ENCODE results near the gene RPL36AL. TPM values are rescaled to one million over a fixed set of nuclear protein-coding genes. Genes with fewer than 3 reads are reported as not detected.
"Not testable (repeated sequence)": the region's sequence is repeated elsewhere in the genome, so short reads cannot be mapped to it uniquely, and the experiment has no call there.

RPL36AL gene
- total RNA-seq, result 100 to 1,000 TPM; 117 to 158 TPM
- polyA plus RNA-seq, result 100 to 1,000 TPM; 343 to 729 TPM
- long read RNA-seq, donor 1, transcript RPL36AL-201 (2 exons, 746 nt), result major isoform, 139 of 139 reads
- long read RNA-seq, donor 1, partial matches to known transcripts, result 0 of 139 reads
- long read RNA-seq, donor 1, other reads (novel, unspliced or antisense), result 0 of 139 reads
- long read RNA-seq, donor 2, transcript RPL36AL-201 (2 exons, 746 nt), result major isoform, 74 of 92 reads
- long read RNA-seq, donor 2, partial matches to known transcripts, result 18 of 92 reads
- long read RNA-seq, donor 2, other reads (novel, unspliced or antisense), result 0 of 92 reads
- long read RNA-seq, donor 3, transcript RPL36AL-201 (2 exons, 746 nt), result major isoform, 126 of 146 reads
- long read RNA-seq, donor 3, partial matches to known transcripts, result 20 of 146 reads
- long read RNA-seq, donor 3, other reads (novel, unspliced or antisense), result 0 of 146 reads
- long read RNA-seq, donor 4, transcript RPL36AL-201 (2 exons, 746 nt), result major isoform, 91 of 131 reads
- long read RNA-seq, donor 4, partial matches to known transcripts, result 40 of 131 reads
- long read RNA-seq, donor 4, other reads (novel, unspliced or antisense), result 0 of 131 reads
- long read RNA-seq, donor 5, transcript RPL36AL-201 (2 exons, 746 nt), result major isoform, 227 of 227 reads
- long read RNA-seq, donor 5, partial matches to known transcripts, result 0 of 227 reads
- long read RNA-seq, donor 5, other reads (novel, unspliced or antisense), result 0 of 227 reads

DNA sequence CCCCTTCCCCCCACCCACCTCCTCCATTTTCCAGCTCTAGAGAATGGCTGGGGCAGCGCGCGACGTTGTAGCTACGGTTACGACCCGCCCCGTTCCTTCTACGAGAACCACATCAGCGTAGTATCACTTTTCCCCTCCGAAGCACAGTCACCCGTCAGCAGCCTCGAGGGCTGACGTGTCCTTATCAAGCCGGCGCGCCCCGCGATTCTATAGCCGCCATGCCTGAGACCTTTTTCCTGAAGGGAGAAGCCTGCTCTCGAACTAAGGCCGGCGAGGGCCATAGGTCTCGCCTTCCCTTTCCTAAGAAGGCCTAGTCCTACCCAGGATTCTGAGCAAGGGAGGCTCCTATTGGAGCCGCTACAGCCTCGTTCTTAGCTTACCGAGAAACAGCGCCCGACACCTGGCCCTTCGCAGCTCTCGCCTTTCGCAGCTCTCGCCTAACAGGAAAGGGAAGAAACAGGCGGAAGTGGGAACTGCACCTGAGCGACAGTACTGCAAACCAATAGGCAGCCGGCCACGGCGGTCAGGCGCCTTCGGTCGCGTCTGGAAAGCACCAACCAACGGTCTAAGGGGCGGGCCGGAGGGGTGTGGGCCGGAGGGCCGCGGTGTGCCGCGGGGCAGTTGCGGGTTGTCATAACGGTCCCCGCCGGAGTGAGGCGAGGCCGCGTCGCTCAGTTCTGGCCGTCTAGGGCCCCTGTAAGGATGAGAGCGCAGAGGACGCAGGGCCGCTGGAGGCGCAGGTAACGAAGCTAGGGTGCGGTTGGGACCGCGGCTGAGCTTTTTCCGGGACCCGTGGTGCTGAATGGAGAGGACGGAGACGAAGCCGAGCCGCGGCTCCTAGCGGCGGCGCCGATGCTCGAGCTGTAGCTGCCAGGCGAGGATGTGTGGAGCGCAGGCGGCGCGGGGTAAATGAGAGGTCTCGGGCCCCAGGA is at the start of gene RPL36AL, which contains the start of gene MGAT2:
TSS of gene RPL36AL (minus strand) at position 445 of the 932 bp plus-strand sequence. CDS start 1,522 bp downstream, outside the sequence.
TSS of gene MGAT2 (plus strand) at position 618 of the 932 bp plus-strand sequence. CDS start 470 bp downstream, outside the sequence.
- ATAC-seq (ENCODE audit: insufficient read depth, low FRiP score) (peak; percentile 98), DNase-seq (peak; percentile 99)
- peak within 1 kb of the TSS; percentile 75 to 95 for H3K9ac ChIP-seq (ENCODE audit: insufficient read depth in 1 of 2, low read length in 2 of 2)
- H3K4me3 ChIP-seq, result peak within 1 kb of the TSS; percentile 94
- H3K9me3 ChIP-seq (ENCODE audit: control insufficient read depth in 4 of 4, insufficient read depth in 3 of 4, low read length in 3 of 4), result no peaks in the 10 kb centered on the region
- H3K36me3 ChIP-seq (ENCODE audit: control insufficient read depth in 4 of 4, insufficient read depth in 4 of 4, low read length in 4 of 4), result peaks cover 4 to 18% (median 11%) of the 10 kb centered on the region in 4 donors
- peaks cover 4 to 33% (median 11%) of the 10 kb centered on the region in 5 donors for H3K4me1 ChIP-seq (ENCODE audit: control insufficient read depth in 5 of 5, insufficient read depth in 5 of 5, low read length in 5 of 5)
- TF ChIP-seq, protein P1, sequence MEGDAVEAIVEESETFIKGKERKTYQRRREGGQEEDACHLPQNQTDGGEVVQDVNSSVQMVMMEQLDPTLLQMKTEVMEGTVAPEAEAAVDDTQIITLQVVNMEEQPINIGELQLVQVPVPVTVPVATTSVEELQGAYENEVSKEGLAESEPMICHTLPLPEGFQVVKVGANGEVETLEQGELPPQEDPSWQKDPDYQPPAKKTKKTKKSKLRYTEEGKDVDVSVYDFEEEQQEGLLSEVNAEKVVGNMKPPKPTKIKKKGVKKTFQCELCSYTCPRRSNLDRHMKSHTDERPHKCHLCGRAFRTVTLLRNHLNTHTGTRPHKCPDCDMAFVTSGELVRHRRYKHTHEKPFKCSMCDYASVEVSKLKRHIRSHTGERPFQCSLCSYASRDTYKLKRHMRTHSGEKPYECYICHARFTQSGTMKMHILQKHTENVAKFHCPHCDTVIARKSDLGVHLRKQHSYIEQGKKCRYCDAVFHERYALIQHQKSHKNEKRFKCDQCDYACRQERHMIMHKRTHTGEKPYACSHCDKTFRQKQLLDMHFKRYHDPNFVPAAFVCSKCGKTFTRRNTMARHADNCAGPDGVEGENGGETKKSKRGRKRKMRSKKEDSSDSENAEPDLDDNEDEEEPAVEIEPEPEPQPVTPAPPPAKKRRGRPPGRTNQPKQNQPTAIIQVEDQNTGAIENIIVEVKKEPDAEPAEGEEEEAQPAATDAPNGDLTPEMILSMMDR (IDR thresholded peaks at IDR 0.05; ENCODE audit: control extremely low read depth, extremely low read depth), result no peak
- H3K27ac ChIP-seq (ENCODE audit: low read depth in 1 of 2, low read length in 1 of 2), result peak within 1 kb of the TSS; percentile 96 to 97
- no peaks in the 10 kb centered on the region for H3K27me3 ChIP-seq (ENCODE audit: control insufficient read depth in 3 of 3, insufficient read depth in 3 of 3, low read length in 2 of 3)
- 0 to 1% methylated on average over 80 to 85 of the region's 85 CpGs for WGBS, 2 donors

DNA sequence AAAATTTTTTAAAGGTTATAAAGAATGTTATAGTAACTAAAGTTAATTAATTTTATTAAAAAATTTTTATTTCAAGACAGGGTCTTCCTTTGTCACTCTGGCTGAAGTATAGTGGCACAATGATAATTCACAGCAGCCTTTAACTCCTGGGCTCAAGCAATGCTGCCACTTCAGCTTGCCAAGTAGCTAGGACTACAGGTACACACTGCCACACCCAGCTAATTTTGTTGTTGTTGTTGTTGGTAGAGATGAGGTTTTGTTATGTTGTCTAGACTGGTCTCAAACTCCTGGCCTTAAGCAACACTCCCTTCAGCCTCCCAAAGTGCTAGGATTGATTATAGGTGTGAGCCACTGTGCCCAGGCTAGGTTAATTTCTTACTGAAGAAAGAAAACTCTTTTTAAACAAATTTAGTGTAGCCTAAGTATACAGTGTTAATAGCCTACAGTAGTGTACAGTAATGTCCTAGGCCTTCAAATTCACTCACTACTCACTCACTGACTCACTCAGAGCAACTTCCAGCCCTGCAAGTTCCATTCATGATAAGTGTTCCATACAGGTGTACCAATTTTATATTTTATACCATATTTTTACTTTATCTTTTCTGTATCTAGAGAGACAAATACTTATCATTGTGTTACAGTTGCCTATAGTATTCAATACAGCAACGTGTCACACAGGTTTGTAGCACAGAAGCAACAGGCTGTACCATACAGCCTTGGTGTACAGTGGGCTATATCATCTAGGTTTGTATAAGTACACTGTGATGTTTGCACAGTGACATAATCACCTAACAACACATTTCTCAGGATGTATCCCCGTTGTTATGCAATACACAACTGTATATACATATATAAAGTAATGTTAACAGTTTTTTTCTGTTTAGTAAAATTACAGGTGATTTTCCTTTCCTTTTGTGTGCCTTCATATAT is 39.4 kb upstream of the RPL36AL start:
- 75 to 81% methylated on average over 2 of the region's 2 CpGs for WGBS, 2 donors
- Histone ChIP-seq H3K9ac (ENCODE audit: insufficient read depth in 1 of 2, low read length in 2 of 2) (no peak overlapping the region), H3K27ac (ENCODE audit: low read depth in 1 of 2, low read length in 1 of 2) (no peak overlapping the region), H3K27me3 (ENCODE audit: control insufficient read depth in 3 of 3, insufficient read depth in 3 of 3, low read length in 2 of 3) (no peaks in the 10 kb centered on the region), H3K4me1 (ENCODE audit: control insufficient read depth in 5 of 5, insufficient read depth in 5 of 5, low read length in 5 of 5) (peaks cover 0 to 2% (median 0%) of the 10 kb centered on the region in 5 donors), H3K9me3 (ENCODE audit: control insufficient read depth in 4 of 4, insufficient read depth in 3 of 4, low read length in 3 of 4) (no peaks in the 10 kb centered on the region), H3K36me3 (ENCODE audit: control insufficient read depth in 4 of 4, insufficient read depth in 4 of 4, low read length in 4 of 4) (peaks cover 0 to 5% (median 0%) of the 10 kb centered on the region in 4 donors), H3K4me3 (no peak overlapping the region)
- ATAC-seq (ENCODE audit: insufficient read depth, low FRiP score) (no peak), DNase-seq (no peak)
- TF ChIP-seq, protein P1 (IDR thresholded peaks at IDR 0.05; ENCODE audit: control extremely low read depth, extremely low read depth), result no peak

DNA sequence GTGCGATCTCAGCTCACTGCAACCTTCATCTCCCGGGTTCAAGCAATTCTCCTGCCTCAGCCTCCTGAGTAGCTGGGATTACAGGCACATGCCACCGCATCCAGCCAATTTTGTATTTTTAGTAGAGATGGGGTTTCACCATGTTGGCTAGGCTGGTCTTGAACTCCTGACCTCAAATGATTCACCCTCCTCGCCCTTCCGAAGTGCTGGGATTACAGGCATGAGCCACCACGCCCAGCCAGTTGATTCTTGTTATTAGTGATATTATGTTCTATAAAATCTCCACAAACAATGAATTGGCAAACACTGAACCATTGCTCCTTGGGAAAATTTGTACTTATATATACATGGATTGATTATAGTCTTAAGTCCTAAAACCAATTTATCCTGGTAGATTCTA is 37.1 kb upstream of the RPL36AL start:
- H3K27ac ChIP-seq (ENCODE audit: low read depth in 1 of 2, low read length in 1 of 2); H3K4me3 ChIP-seq; ATAC-seq (ENCODE audit: insufficient read depth, low FRiP score); DNase-seq; H3K9ac ChIP-seq (ENCODE audit: insufficient read depth in 1 of 2, low read length in 2 of 2); H3K27me3 ChIP-seq (ENCODE audit: control insufficient read depth in 3 of 3, insufficient read depth in 3 of 3, low read length in 2 of 3); H3K9me3 ChIP-seq (ENCODE audit: control insufficient read depth in 4 of 4, insufficient read depth in 3 of 4, low read length in 3 of 4); H3K4me1 ChIP-seq (ENCODE audit: control insufficient read depth in 5 of 5, insufficient read depth in 5 of 5, low read length in 5 of 5): not testable (repeated sequence)
- H3K36me3 ChIP-seq (ENCODE audit: control insufficient read depth in 4 of 4, insufficient read depth in 4 of 4, low read length in 4 of 4), result peaks cover 0 to 11% (median 0%) of the 10 kb centered on the region in 4 donors
- WGBS, 2 donors, result 96 to 98% methylated on average over 6 of the region's 6 CpGs

Measured in lung (tissue), 16 donors.